ENCODE results near the gene CYB561D1.

GRCh38 chr1:109539676-109540075, 45.8 kb downstream of the CYB561D1 start, which contains the start of gene GPR61:
- TF ChIP-seq ZNF416 (tag by site-specific recombination; IDR thresholded peaks at IDR 0.05) (no peak), RBAK (tag by site-specific recombination; IDR thresholded peaks at IDR 0.05) (no peak), CTCF (tag by site-specific recombination; IDR thresholded peaks at IDR 0.05) (no peak), ZNF585B (tag by site-specific recombination; IDR thresholded peaks at IDR 0.05) (no peak), ZBTB1 (tag by site-specific recombination; IDR thresholded peaks at IDR 0.05) (no peak)

All from HEK293 (cell line).